ENCODE data around the gene CDKN2B-AS1. TPM values are rescaled to one million over a fixed set of nuclear protein-coding genes. Genes with fewer than 3 reads are reported as not detected.

The CDKN2B-AS1 gene
- polyA plus RNA-seq, 2 of the 4 experiments (the other 2 are of a cell fraction), result not detected

GRCh38 chr9:22118810-22119521 is 124.4 kb downstream of the CDKN2B-AS1 start (continued):
- no peak for TF ChIP-seq RNF2 (IDR thresholded peaks at IDR 0.05; ENCODE audit: borderline replicate concordance, low read depth)

- peaks cover 15% of the 10 kb centered on the region for H3K4me1 ChIP-seq
- no peak for TF ChIP-seq REST (IDR thresholded peaks at IDR 0.05)
- TF ChIP-seq JUNB (IDR thresholded peaks at IDR 0.05), result no peak
- no peak for TF ChIP-seq ZSCAN20 (CRISPR knock-in tag; IDR thresholded peaks at IDR 0.05)
- TF ChIP-seq RNF2 (IDR thresholded peaks at IDR 0.05; ENCODE audit: borderline replicate concordance, low read depth), result no peak
- no peak for TF ChIP-seq BHLHE40 (IDR thresholded peaks at IDR 0.05; ENCODE audit: low read depth, low read length)
- TF ChIP-seq RAD21 (conservative IDR thresholded peaks at IDR 0.05 in 1 of 2, IDR thresholded peaks at IDR 0.05 in 1 of 2), result no peak
- no peak for TF ChIP-seq SREBF2 (IDR thresholded peaks at IDR 0.05)
- TF ChIP-seq ATOH8 (CRISPR knock-in tag; IDR thresholded peaks at IDR 0.05; ENCODE audit: low read depth), result no peak
- TF ChIP-seq MAX (IDR thresholded peaks at IDR 0.05), result no peak
- TF ChIP-seq ESRRA (IDR thresholded peaks at IDR 0.05; ENCODE audit: borderline replicate concordance, low read length), result no peak
- TF ChIP-seq BCL3 (IDR thresholded peaks at IDR 0.05), result no peak
- no peak for TF ChIP-seq CTCF (IDR thresholded peaks at IDR 0.05)
- TF ChIP-seq MYC (IDR thresholded peaks at IDR 0.05; ENCODE audit: borderline replicate concordance, low read length), result no peak
- TF ChIP-seq ZNF302 (CRISPR knock-in tag; IDR thresholded peaks at IDR 0.05), result no peak
- TF ChIP-seq ELK1 (IDR thresholded peaks at IDR 0.05; ENCODE audit: low read depth, low read length), result no peak
- no peak for TF ChIP-seq KDM1A (IDR thresholded peaks at IDR 0.05; ENCODE audit: low read depth)
- no peak for TF ChIP-seq MAFK (IDR thresholded peaks at IDR 0.05; ENCODE audit: partially characterized antibody)
- no peak for TF ChIP-seq HES2 (IDR thresholded peaks at IDR 0.05)
- no peak for TF ChIP-seq HDAC2 (IDR thresholded peaks at IDR 0.05)
- TF ChIP-seq FOXS1 (CRISPR knock-in tag; IDR thresholded peaks at IDR 0.05), result no peak
- ChIA-PET POLR2A (no interaction called here), CTCF (no interaction called here)
- ATAC-seq (no peak), FAIRE-seq (no peak), DNase-seq (ENCODE audit: low read depth in 1 of 2, low spot score in 1 of 2) (no peak)
- WGBS (ENCODE audit: missing lambda C conversion rate), result no CpG with 5 or more reads among the region's 3 CpGs
- no peaks in the 10 kb centered on the region for H3K9me3 ChIP-seq
- H3K4me2 ChIP-seq, result no peak overlapping the region
- H3K4me3 ChIP-seq, result no peak overlapping the region
- H3K27ac ChIP-seq, result no peak overlapping the region
Measured at GRCh38 chr9:22119522-22120158, 125.0 kb downstream of the CDKN2B-AS1 start.
